Activated CD8-positive, alpha-beta memory T cell treated with anti-CD3 and anti-CD28 coated beads for 36 hours (primary cell): ENCODE measurements around the gene SPACDR. TPM values are rescaled to one million over a fixed set of nuclear protein-coding genes. Genes with fewer than 3 reads are reported as not detected.

Experiments used
- CTCF ChIA-PET: fragments of 350-600 bp; sonication (Branson Sonifier 250); formaldehyde crosslinking; loops from one replicate; lab custom pipeline; 2021; ENCODE audit warnings: antibody characterized with exemption; lab: Charles Lee
- POLR2A ChIA-PET: fragments of 350-600 bp; sonication (Branson Sonifier 250); formaldehyde crosslinking; loops from one replicate; lab custom pipeline; 2021; ENCODE audit warnings: antibody characterized with exemption; lab: Charles Lee
- total RNA-seq, 2 experiments: library from RNA; stranded (reverse); gene quantifications; one replicate each; pipeline ENCODE4 v1.2.3, GENCODE V29; 2021

Gene SPACDR
- total RNA-seq, 2 experiments from 2014 or later: 1.4 to 1.6 TPM

DNA sequence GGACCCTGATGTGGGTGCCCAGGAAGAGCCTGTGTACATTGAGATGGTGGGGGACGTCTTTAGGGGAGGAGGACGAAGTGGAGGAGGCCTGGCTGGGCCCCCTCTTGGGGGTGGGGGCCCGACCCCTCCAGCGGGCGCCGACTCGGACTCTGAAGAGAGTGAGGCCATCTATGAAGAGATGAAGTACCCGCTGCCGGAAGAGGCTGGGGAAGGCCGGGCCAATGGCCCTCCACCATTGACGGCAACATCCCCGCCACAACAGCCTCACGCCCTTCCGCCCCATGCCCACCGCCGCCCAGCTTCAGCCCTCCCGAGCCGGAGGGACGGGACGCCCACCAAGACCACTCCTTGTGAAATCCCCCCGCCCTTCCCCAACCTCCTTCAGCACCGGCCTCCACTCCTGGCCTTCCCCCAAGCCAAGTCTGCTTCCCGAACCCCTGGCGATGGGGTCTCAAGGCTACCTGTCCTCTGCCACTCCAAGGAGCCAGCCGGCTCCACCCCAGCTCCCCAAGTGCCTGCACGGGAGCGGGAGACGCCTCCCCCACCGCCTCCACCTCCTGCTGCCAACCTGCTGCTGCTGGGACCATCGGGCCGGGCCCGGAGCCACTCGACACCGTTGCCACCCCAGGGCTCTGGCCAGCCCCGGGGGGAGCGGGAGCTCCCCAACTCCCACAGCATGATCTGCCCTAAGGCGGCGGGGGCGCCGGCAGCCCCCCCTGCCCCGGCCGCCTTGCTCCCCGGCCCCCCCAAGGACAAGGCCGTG, 24.5 kb upstream of the SPACDR start:
- CTCF ChIA-PET: interaction anchor here (1.0 kb wide), 1 partner anchor 88 kb away, joined by 3 read pairs; no protein-coding TSS in a partner anchor
- POLR2A ChIA-PET: interaction anchor here (0.6 kb wide), 1 partner anchor 27 kb away, joined by 15 read pairs; no protein-coding TSS in a partner anchor

GRCh38 chr7:100486753-100487446, 22.8 kb upstream of the SPACDR start:
- ChIA-PET POLR2A (no interaction called here), CTCF (no interaction called here)

GRCh38 chr7:100486111-100486636, 22.1 kb upstream of the SPACDR start:
- ChIA-PET CTCF (interaction anchor here (1.4 kb wide), 1 partner anchor 74 kb away, joined by 3 read pairs; no protein-coding TSS in a partner anchor), POLR2A (no interaction called here)

DNA sequence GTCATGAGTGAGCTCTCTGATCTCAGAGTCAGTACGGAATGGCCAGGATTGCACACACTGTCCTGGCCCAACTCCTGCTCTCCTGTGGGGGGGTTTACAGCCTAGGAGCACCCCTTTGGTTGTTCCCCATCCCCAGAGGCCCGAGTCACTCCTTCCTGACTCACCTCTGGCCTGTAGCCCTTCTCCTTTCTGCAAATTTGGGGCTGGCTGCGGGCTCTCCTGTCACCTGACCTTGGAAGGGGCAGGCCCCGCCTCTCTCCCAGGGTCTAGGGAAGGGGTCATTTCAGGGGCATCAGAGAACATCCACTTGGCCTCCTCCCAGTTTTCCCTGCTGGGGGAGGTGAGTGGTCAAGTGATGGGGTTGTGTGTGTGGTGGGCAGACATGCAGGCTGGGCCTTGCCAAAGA, 21.4 kb upstream of the SPACDR start:
- ChIA-PET CTCF (interaction anchor here (0.7 to 1.4 kb wide), 4 partner anchors 16 to 79 kb away, joined by 3 to 4 read pairs (median 4); no protein-coding TSS in a partner anchor), POLR2A (no interaction called here)

GRCh38 chr7:100484673-100485045, 20.6 kb upstream of the SPACDR start:
- POLR2A ChIA-PET: no interaction called here
- CTCF ChIA-PET: interaction anchor here (0.7 to 1.4 kb wide), 4 partner anchors 15 to 79 kb away, joined by 3 to 4 read pairs (median 4); no protein-coding TSS in a partner anchor

GRCh38 chr7:100483722-100484672, 19.9 kb upstream of the SPACDR start, which contains the start of gene NYAP1:
TSS of gene NYAP1 (plus strand) at chr7:100483927. CDS start at chr7:100485312, 1,385 bp downstream.
- ChIA-PET CTCF (interaction anchor here (0.6 to 2.6 kb wide), 9 partner anchors 9 to 76 kb away, joined by 3 to 23 read pairs (median 8); no protein-coding TSS in a partner anchor), POLR2A (interaction anchor here (0.7 kb wide), 1 partner anchor 10 kb away, joined by 3 read pairs; no protein-coding TSS in a partner anchor)

DNA sequence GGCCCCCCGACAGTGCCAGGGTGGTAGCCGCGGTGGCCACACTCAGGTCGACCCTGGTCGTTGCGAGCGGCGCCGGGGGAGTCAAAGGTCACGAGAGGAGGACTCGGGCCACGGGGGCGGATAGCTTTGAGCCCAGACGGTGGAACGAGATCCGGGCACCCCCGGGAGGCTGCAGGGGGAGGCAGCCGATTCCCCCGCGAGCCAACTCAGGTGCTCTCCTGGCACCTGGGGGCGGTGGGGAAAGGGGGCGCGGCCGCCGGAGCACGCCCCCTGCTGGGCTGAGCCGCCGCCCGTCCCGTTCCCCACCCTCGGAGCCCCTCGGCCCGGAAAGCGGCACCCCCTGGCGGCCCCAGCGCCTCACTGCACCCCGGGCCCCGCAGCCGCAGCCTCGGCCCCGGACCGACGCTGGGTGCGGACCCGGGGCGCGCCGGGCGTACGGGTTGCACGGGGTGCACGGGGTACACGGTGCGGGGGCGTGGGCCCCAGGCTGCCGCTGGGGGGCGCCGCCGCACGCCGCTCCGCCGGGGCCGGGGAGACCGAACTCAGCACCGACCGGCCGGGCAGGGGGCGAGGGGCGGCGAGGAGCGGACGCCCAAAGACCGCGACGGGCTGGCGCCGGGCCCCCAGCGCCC, 19.1 kb upstream of the SPACDR start:
- ChIA-PET CTCF (interaction anchor here (0.6 to 2.6 kb wide), 26 partner anchors 8 to 103 kb away, joined by 3 to 23 read pairs (median 4); partner anchors contain the start of gene FBXO24), POLR2A (interaction anchor here (0.6 to 0.7 kb wide), 2 partner anchors 11 to 32 kb away, joined by 3 to 4 read pairs; no protein-coding TSS in a partner anchor)

DNA sequence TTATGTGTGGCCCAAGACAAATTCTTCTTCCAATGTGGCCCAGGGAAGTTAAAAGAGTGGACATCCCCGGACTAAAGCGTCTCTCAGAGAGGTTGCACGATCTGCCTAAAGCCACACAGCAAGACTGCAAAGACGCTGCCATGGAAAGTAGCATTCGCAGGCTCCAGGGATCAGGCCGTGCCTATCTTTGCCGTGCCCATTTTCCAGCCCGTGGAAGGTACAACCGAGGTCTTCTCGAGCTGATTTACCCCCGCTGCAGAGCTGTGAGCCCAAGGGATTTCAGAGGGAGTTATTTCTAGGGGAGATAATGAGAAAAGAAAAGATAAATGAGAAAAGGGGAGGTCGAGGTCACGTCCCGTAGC, 18.6 kb upstream of the SPACDR start:
- ChIA-PET POLR2A (interaction anchor here (0.6 kb wide), 1 partner anchor 33 kb away, joined by 4 read pairs; no protein-coding TSS in a partner anchor), CTCF (interaction anchor here (0.6 to 2.6 kb wide), 24 partner anchors 8 to 104 kb away, joined by 3 to 23 read pairs (median 4); partner anchors contain the start of gene FBXO24)

DNA sequence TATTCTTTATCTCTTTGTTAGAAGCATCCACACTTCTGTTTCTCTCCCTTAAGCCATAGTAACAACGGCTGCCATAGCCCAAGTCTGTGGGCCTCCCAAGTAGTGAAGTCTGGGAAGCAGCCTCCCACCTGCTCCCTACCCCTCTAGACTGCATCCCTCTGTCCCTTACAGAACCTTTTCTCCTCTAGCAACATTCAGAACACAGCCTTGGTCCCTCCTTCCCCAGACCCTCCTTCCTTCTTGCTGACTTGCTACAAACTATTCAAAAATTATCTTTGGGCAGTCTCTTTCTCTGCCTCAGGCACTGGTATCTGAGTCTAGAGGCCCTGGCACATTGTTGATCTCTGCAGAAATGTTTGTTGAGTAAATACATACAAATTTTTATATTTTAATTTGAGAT, 17.4 kb upstream of the SPACDR start:
- ChIA-PET CTCF (interaction anchor here (0.8 to 2.6 kb wide), 6 partner anchors 12 to 82 kb away, joined by 3 to 23 read pairs (median 6); no protein-coding TSS in a partner anchor), POLR2A (no interaction called here)

DNA sequence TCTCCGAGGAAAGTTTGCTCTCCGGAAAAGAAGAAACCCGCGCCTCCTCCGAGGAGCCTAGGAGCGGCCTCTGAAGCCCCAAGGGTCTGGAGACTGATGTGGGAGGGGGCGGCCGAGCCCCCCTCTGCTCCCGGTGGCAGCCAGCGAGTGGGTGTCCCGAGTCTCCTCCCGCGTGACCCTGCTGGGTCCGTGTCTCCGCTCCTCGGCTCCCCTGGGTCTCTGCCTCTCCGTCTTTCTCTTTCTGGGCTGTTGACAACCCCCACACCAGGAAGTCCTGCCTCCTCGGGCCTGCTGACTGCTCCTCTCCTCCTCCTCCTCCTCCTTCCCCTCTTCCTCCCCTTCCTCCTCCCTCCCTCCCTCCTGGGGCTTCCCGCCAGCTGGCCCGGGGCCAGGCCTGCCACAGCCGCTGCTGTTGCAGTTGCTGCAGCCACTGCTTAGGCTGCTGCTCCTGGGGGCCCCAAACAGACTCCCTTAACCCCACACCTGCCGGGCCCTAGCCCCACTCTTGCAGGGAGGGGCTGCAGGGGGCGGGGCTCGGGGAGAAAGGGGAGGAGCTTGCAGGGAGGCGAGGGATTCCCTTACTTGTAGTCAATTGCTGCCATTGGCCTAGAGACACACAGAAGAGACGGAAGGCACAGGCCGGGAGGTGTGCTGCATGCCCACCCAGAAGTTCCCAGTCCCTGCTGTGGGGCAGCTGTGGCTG, 15.0 kb upstream of the SPACDR start, which contains the start of gene TSC22D4:
TSS of gene TSC22D4 (minus strand) at position 257 of the 703 bp plus-strand sequence. CDS start 1,176 bp downstream, outside the sequence.
- POLR2A ChIA-PET: interaction anchor here (0.6 to 1.6 kb wide), 5 partner anchors 14 to 231 kb away, joined by 3 to 8 read pairs (median 3); partner anchors contain the start of genes FBXO24, MEPCE and ZCWPW1
- CTCF ChIA-PET: interaction anchor here (0.6 to 2.2 kb wide), 5 partner anchors 9 to 85 kb away, joined by 3 to 12 read pairs (median 3); no protein-coding TSS in a partner anchor

DNA sequence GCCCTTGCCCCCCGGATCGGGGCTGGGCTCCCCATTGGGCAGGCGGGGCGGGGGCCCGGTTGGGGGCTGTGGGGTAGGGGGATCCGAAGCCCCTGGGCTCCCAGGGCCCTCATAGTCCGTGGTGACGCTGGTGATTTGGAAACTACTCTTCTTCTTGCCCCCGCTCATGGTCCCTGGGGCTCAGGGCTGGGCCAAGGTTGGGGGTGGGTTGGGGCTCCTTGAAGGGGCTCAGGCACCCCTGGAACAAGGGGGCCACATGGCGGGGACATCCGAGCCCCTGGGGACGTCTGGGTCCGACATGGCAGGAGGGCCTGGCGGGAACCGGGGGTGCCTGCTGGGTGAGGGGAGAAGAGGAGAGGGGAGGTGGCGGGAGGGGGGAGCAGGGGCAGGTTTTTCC, 13.8 kb upstream of the SPACDR start:
- ChIA-PET POLR2A (interaction anchor here (0.6 to 1.6 kb wide), 3 partner anchors 47 to 374 kb away, joined by 4 to 8 read pairs (median 4); partner anchors contain the start of genes MEPCE, SLC12A9 and ZCWPW1), CTCF (interaction anchor here (0.7 to 6.0 kb wide), 14 partner anchors 8 to 107 kb away, joined by 3 to 46 read pairs (median 4); no protein-coding TSS in a partner anchor)

GRCh38 chr7:100476903-100477870, 13.1 kb upstream of the SPACDR start:
- CTCF ChIA-PET: interaction anchor here (0.8 to 6.0 kb wide), 12 partner anchors 10 to 107 kb away, joined by 3 to 46 read pairs (median 4); no protein-coding TSS in a partner anchor
- POLR2A ChIA-PET: interaction anchor here (0.9 to 1.6 kb wide), 2 partner anchors 47 to 48 kb away, joined by 4 to 8 read pairs; partner anchors contain the start of genes MEPCE and ZCWPW1

DNA sequence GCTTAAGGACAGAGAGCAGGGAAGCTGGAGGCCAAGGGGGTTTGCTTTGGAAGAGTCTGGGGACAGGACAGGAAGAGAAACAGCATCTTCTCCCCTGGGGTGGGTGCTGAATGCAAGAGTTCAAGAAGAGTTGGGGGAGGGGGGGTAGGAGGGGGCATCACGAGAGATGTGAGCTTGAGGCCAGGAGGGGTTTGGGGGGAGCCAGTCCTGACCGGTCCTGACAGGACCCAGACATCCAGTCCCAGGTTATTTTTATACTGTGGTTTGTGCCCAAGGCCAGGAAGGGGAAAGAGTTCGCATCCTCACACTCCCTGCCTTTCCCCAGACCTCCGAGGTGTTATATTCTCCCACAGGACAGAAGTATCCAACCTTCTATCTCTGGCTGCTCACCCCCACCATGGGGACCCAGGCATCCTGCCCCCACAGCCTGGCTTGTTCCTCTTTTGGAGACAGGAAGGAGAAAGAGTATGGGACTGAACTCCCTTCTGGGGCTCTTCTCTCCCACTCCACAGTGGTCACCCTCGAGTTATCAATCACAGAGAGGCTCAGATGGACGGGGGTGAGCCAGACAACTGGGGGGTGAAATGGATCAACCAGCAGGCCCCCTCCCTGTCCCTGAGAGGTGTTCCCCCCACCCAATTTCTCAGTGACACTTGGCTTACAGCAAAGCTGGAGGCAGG, 12.2 kb upstream of the SPACDR start:
- CTCF ChIA-PET: interaction anchor here (0.9 to 6.0 kb wide), 5 partner anchors 9 to 84 kb away, joined by 3 to 46 read pairs (median 4); no protein-coding TSS in a partner anchor
- POLR2A ChIA-PET: no interaction called here

DNA sequence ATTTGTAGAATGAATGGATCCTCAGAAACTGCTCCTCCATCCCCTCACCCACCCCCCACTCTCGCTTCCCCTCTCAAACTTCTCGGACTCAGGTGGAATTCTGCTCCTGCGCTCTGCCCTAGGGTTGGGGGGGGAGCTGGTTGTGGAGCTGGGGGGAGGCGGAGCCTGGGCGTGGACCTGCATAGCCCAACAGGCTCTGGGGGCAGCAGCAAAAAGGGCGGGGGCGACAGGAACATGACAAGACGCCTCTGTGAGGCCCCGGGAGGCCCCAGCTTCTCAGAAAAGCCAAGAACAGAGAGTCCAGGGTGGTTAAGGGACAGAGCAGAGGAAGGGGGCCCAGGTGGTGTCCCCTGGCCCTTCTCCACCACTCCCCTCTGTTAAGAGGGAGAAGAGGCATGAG, 11.5 kb upstream of the SPACDR start:
- ChIA-PET CTCF (interaction anchor here (0.9 to 6.0 kb wide), 3 partner anchors 8 to 85 kb away, joined by 3 to 46 read pairs (median 4); no protein-coding TSS in a partner anchor), POLR2A (interaction anchor here (0.7 kb wide), 1 partner anchor 47 kb away, joined by 3 read pairs; no protein-coding TSS in a partner anchor)
